Fibroblast of skin of back (primary cell): ENCODE data around the gene FAM219A.
"Not testable (repeated sequence)": the region's sequence is repeated elsewhere in the genome, so short reads cannot be mapped to it uniquely, and the experiment has no call there.

Experiments
- DNase-seq: peaks from one replicate; pipeline ENCODE4 v3.0.0-alpha.2; 2013

The FAM219A gene

DNA sequence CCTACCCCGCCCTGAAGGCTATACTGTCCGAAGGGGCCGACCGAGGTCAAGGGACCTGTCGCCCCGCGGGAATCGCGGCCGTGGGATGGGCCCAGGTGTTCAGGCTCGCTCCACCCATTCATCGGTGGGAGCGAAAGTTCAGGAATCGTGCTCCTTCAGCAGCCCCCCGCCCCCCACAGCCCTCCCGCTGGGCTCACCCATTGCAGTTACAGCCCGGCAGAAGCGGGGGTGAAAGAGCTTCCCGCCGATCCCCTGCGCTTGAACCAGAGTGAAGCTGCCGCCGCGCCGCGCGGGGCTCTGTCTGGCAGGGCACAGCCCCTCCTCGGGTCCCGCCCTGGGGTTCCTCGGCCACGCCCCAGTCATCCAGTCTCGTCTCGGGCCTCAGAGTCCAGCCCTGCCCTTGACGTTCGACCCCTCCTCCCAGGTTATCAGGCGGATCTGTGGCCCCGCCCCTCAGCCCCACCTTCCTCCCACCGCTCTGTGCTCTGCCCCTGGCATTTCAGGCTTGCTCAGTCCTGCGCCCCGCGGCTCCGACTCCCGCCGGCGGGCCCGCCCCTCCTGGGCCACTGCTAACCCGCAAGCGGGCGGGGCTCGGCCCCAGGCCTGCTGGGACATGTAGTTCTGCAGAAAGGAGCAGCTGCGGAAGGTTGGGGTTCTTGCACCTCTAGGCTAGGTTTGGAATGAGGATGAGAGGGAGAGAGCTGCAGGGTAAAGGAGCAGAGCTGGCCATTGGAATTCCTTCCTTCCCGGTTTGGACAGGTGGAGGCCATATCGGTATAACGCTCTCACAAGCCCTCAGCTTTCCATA is 81.6 kb downstream of the FAM219A start, which contains the start of gene MYORG:
MYORG (minus strand) TSS at position 303 of the 808 bp plus-strand sequence. CDS start 3,955 bp downstream, outside the sequence.
- DNase-seq, result peak; percentile 86

DNA sequence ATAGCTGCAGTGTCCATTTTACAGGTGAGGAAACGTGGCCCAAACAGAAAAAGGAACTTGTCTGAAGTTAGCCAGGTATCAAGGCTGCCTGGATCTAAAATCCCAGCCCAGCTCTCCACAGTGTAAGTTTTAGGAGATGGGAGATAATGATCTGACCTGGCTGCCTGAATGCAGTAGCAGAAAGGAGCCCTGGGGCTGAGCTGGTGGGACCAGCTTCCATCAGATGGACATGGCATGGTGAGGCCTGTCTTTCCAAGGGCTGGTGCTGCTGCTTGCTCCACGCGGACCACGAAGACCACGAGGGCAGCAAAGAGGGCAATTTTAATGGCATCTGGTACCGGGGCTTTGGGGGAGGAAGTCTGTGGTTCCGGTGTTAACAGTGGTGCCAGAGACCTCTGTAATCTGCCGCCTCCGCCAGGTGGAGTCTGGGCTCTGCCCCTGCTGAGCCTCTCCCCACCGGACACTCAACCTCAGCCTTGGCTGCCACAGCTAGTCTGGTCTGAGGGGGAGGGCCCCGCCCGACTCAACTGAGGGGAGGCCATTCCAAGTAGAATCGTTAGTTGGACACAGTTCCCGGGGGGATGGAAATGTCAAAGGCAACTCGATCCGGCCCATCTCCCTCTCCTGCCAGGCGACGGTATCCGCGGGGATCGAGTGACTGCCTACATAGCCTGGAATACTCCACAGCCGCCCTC is 82.3 kb downstream of the FAM219A start:
- DNase-seq, result no peak

DNA sequence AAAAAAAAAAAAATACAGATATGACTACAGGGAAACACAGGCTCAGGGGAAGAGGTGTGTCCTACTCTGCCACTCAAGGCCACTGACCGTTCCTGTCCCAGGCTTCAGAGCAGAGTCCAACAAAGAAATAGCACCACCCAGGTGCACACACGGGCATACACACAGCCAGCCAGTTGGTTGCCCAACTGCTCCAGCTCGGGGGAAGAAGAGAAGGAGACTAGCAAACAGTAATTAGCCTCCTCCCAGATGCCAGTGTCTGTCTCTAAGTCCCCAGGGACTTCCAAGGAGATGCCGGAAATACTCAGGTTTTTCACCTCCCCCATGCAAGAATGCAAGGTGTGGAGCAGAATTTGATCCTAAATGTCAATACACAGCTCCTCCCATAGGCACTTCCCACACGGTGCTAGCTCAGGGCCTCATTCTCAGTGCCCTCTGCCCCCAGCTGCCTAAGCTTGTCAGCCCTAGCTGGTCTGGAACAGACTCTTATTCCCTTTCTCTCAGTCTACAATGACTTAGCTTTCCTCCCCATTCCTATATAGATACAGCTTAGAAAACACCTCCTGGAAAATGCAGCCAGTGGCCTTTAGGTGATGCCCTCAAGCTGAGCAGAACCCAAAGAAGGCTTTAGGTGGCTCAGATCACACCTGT is 83.3 kb downstream of the FAM219A start:
- no peak for DNase-seq

DNA sequence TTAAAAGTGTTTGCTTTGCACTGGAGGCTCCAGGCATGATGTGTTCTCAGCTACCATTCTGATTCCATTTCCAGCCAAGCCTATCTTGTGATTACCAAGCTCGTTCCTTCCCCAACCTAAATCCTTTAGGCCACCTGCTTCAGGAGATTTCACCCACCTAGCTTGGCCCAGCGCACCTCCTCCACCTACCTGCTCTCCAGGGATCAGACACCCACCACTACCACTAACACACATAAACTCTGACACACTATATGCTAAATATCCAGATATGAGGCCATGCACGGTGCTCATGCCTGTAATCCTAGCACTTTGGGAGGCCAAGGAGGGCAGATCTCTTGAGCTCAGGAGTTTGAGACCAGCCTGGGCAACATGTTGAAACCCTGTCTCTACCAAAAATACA is 84.0 kb downstream of the FAM219A start:
- no peak for DNase-seq

DNA sequence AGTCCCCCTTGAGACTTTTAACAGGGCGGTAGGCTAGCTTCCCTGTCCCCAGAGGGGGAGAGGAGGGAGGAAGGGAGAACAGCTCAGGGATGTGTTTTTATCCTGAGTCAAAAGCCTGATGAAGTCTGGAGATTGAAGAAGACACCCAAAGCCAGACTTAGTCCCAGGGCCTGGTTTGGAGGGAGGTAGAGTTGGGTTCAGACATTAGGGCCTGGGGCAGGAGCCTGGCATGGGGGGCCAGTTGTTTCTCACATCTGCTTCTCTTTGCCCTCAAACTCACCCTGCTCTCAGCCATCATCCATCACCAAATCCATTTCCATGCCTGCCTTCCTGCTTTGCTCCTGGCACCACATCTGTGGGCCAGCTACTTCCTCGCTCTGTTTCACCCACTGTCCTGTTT is 84.6 kb downstream of the FAM219A start:
- DNase-seq, result no peak

DNA sequence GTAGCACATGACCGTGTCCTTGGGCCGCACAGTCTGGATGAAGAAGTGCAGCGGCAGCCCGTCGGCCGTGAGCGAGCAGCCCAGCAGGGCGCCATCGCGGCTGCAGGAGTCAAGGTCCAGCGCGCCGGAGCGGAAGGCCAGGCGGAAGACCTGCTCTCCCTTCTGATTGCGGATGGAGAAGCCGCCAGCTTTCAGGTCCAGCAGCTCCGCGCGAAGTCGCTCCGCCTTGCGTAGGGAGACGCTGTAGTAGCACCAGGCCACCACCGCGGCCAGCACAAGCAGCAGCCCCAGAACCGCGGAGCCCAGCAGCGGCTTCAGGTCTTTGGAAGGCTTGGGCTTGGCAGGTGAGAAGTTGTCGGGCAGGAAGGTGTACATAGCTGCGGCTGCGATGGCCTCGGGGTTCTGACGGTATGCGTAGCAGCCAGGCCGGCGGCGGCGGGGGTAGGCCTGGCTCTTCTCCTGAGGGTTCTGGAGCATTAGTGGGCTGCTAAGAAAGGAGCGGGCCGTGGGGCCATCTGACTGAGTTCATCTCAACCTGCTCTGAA is 85.8 kb downstream of the FAM219A start:
- no peak for DNase-seq

DNA sequence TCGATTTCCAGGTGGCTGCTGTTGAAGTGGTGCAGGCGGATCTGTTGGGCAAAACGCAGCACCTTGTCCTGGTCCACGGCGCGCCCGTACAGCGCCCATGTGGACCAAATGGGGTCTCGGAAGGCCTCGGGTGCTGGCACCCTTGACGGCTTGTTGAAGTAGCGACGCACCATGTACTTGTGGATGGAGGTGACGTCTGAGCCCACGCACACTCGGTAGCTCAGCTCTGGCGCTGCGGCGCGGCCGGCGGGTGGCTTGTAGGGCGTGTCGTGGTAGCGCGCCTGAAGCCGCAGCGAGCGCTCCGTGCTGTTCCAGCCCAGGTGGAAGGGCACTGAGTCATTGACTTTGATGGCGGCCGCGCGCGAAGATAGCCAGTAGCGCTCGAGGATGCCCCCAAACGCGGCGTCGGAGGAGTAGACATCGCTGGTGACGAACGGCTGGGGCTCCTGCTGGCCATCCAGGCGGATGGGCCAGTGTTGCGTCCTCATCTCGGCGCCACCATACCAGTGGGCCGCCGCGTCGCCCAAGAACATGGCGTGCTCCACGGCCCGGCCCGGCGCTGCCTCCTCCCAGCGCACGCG is 86.4 kb downstream of the FAM219A start:
- DNase-seq, result no peak

DNA sequence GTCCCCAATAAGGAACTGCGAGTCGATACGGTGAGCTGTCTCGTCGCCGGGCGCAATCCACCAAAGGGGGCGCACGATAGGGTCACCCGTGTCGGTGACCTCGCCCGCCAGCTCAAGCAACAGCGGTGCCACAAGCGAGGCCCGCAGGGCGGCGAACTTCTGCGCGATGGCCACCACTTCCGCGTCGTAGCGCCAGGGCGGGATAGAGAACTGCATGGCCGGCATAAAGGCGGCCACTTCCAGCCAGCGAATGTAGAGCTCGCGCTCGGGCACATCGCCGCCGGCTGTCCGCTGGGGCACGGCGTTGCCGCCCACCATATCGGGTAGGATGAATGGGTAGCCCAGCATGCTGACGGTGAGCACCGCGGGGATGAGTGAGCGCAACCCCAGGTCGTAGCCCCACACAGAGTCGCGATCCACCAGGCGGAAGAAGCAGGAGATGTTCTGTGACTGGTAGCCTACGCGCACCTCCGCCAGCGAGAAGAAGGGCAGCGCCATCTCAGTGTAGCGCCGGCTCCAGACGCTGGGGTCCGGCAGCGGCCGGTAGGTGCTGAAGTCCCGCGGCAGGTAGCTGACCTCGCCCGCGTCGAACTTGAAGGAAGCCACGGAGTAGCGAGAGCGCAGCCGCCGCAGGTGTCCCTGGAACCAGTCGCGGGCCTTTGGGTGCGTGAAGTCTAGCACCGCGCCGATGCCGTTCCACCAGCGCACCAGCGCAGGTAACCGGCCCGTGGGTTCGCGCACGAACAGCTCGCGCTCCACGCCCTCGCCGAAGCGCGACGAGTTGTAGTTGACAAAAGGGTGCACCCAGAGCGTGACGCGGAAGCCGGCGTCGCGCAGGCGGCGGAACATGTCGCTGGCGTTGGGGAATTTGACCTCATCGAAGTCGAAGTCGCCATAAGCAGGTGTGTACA is 87.1 kb downstream of the FAM219A start:
- peak; percentile 14 for DNase-seq

DNA sequence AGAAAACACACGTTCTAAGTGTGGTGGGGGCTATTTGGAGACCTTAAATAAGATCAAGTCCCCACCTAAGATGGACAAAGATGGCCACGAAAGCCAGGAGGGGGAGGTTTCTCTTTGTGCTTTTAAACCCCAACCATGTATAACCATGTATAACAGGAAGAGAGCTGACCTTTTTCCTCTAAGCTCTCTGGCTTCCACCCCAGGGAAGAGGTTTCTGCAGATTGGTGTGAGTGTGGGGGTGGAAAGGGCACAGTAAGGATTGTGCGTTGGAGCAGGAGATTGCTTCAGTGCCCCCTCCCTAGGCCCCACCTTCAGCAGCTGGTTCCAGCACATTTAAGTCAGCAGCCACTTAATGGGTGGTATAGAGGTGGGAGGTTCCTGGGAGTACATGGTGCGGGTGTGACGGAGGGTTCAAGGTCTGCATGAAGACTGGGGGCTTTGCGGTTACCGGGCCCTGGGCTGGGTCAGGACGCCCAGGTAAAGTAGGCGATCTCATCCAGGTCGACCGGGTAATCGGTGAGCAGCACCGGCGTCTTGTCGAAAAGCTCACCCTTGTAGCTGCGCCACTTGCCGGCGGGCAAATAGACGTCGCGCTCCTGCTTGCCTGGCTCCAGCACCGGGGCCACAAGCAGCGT is 87.9 kb downstream of the FAM219A start:
- DNase-seq, result no peak

DNA sequence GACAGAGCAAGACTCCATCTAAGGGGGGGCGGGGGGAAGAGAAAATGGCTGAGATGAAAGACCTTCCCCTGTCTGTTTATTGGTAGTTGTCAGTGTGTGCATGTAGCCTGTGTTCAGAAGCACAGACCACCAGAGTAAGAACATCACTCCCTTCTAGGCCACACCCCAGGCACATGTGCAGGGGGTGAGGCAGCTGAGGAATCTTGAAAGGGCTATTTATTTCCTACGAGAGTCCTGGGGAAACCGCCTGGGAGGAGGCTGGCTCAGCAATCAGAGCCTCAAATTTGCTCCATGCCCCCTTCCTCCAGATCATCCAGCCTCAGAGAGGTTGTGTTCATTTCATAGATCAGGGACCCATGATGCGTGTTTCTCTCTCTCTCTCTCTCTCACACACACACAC is 88.7 kb downstream of the FAM219A start:
- DNase-seq, result no peak

DNA sequence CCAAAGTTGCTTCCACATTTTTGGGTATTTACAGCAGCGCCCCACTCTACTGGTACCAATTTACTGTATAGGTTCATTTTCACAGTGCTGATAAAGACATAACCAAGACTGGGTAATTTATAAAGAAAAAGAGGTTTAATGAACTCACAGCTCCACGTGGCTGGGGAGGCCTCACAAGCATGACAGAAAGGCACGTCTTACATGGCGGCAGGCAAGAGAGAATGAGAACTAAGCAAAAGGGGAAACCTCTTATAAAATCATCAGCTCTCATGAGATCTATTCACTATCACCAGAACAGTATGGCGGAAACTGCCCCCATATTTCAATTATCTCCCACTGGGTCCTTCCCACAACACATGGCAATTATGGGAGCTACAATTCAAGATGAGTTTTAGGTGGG is 89.6 kb downstream of the FAM219A start:
- DNase-seq, result not testable (repeated sequence)

DNA sequence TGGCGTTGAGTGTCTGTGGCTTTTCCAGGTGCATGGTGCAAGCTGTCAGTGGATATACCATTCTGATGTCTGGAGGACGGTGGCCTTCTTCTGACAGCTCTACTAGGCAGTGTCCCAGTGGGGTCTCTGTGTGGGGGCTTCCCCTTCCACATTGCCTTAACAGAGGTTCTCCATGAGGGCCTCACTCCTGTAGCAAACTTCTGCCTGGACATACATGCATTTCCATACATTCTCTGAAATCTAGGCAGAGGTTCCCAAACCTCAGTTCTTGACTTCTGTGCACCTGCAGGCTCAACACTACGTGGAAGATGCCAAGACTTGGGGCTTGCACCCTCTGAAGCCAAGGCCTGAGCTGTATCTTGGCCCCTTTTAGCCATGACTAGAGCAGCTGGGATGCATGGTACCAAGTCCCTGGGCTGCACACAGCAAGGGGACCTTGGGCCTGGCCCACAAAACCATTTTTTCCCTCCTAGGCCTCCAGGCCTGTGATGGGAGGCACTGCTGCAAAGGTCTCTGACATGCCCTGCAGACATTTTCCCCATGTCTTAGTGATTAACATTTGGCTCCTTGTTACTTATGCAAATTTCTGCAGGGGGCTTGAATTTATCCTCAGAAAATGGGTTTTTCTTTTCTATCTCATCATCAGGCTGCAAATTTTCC is 90.5 kb downstream of the FAM219A start:
- not testable (repeated sequence) for DNase-seq

DNA sequence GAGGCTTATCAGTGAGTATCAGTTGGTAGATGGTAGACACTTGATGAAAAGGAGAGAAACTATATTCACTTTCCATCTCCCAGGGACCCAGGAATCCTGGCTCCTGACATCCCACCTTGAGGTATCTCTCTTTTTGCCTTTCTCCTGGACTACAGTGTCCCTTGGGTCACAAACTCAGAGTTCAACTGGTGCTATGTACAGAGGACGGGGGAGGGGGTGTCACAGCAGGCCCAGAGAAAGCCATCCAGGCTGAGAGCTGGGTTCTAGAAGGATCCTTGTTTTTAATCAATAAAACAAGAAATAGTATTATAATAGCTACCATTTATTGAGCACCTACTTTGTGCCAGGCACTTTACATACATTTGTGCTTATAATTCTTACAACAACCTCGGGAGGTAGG is 92.0 kb downstream of the FAM219A start:
- no peak for DNase-seq

DNA sequence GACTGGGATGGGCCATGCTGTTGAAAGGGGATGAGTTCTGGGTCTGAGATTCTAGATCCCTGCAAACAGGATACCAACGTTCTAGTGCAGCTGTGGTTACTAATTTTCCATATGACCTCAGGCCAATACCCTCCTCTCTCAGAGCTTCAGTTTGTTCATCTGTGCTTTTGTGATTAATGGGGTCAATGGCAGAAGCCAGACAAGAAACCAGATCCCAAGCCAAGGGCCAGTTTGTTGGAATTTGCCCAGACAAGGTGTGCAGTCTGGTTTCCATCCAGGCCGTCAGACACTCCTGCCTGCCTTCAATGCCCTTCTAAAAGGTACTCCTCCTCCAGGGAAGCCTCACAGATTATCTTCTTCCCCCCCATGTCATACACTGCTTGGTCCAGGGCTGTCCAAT is 93.1 kb downstream of the FAM219A start:
- no peak for DNase-seq

DNA sequence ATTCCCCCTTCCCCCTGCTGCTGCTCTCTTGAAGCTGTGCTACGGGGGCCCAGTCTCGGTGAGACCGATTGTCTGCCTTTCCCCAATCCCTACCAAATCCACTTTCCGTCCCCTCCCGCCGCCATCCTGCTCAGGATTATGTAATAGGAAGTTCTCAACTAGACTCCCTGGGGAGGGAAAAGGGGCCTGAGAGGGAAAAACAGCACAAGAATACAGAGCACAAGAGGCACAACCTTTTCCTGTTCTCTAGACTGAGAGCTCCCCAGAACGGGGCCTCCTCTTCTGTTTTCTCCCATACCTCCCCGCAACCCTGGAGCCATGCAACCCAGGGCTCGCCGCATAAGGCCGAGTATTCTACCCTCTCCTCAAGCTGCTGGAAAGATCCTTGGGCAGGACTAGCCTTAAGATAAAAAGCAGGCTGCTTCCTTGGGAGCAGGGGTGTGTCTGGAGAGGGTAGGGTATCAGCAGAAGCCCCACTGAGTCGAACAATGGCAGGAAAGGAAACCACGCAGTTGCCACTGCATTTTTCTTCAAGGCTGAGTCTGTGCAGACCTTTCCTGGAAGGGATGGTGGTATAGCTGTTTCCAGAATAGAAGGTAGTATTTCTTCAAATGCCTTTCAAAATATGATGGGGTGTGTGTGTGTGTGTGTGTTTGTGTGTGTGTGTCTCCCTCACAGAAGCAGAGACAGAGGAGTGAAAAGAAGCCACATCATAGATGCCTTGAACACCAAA is 94.6 kb downstream of the FAM219A start:
- DNase-seq, result no peak

DNA sequence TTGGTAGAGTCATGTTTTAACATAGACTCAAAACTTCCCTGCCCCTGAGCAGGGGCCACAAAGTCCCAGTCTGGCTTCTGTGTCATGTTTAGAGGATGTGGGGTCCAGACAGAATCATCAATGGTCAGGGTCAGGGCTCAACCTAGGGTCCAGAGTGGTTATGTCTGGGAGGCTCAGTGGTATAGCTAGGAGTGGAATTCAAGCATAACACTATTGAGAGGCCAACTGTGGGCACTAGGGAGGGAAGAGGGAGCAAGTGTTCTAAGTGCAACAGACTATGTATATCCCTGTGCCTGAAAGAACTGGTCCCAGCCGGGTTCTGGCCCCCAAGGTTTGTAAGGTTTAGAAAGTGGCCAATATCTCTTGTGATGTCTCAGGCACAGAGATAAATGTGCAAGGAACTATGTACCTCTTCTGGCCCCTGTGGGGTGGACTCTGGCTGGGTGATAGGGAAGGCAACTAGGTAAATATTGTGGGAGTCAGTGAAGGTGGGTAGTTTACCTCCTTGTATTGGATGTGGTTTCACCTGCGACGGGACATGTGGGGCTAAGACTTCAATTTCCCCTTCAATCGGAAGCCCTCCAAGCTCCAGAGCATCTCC is 95.7 kb downstream of the FAM219A start:
- no peak for DNase-seq

DNA sequence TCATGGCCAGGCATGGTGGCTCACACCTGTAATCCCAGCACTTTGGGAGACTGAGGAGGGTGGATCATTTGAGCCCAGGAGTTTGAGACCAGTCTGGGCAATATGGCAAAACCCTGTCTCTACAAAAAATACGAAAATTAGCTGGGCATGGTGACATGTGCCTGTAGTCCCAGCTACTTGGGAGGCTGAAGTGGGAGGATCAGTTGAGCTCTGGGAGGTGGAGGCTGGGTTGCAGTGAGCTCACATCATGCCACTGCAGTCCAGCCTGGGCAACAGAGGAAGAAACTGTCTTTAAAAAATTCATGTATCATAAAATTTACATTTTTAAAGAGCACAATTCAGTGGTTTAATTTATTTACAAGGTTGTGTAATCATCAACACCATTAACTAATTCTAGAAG is 105.4 kb downstream of the FAM219A start:
- DNase-seq, result not testable (repeated sequence)

DNA sequence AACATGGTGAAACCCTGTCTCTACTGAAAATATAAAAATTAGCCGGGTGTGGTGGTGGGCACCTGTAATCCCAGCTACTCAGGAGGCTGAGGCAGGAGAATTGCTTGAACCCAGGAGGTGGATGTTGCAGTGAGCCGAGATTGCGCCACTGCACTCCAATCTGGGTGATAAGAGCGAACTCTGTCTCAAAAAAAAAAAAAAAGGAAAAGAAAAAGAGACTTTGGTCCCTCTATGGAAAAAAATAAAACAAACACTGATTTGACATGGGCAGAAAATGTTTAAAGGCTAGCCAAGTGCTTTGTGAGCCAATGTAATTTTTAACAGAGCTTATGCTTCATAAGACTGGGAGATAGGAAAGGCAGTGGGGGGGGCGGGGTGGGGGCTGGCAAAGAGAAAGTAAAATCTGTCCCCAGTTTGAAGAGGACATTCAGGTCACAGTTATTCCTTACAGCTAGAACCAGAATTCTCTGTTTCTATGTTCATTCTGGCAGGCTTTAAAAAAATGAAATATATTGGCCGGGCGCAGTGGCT is 106.2 kb downstream of the FAM219A start:
- DNase-seq, result not testable (repeated sequence)

DNA sequence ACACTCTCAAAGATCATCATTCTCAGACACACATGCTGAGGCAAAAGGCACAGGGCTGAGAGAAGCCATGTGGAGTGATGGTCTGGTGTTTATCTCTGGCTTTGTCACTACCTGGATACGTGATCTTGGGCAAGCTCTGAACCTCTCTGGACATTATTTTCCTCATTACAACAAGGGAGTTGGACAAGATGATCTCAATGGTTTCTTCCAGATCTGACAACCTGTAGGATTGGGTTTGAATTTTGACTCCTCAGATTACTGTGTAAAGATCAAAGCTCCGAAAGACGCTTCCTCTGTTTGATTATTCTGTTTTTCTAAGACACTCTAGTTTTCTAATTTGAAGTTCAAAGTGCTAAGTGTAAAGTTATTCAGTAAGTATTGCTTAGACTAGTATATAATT is 109.0 kb downstream of the FAM219A start:
- DNase-seq, result no peak
